BLaER1 (cell line): ENCODE data around the gene UHRF1.
A peak's percentile ranks its signal among the peaks of the same experiment; 100 is the strongest.

Experiments
- H3K27ac ChIP-seq: shearing (Covaris generic); formaldehyde crosslinking; 2 replicates; pipeline ENCODE4 v1.8.1; 2022
- H3K27me3 ChIP-seq: shearing (Covaris generic); formaldehyde crosslinking; 2 replicates; pipeline ENCODE4 v1.8.1; 2022
- H3K36me3 ChIP-seq: shearing (Covaris generic); formaldehyde crosslinking; 2 replicates; pipeline ENCODE4 v1.8.1; 2022
- H3K4me1 ChIP-seq: shearing (Covaris generic); formaldehyde crosslinking; 2 replicates; pipeline ENCODE4 v1.8.1; 2022
- H3K4me2 ChIP-seq: shearing (Covaris generic); formaldehyde crosslinking; 2 replicates; pipeline ENCODE4 v1.8.1; 2022
- H3K4me3 ChIP-seq: shearing (Covaris generic); formaldehyde crosslinking; 2 replicates; pipeline ENCODE4 v1.8.1; 2022
- H3K9ac ChIP-seq: shearing (Covaris generic); formaldehyde crosslinking; 2 replicates; pipeline ENCODE4 v1.8.1; 2022
- H3K9me3 ChIP-seq: shearing (Covaris generic); formaldehyde crosslinking; 2 replicates; pipeline ENCODE4 v1.8.1; 2022
- H4K20me1 ChIP-seq: shearing (Covaris generic); formaldehyde crosslinking; 2 replicates; pipeline ENCODE4 v1.8.1; 2022
- Cebpa-rat ChIP-seq: shearing (Covaris generic); IDR thresholded peaks from 2 replicates; pipeline ENCODE4 v1.8.1; 2022

UHRF1 gene

DNA sequence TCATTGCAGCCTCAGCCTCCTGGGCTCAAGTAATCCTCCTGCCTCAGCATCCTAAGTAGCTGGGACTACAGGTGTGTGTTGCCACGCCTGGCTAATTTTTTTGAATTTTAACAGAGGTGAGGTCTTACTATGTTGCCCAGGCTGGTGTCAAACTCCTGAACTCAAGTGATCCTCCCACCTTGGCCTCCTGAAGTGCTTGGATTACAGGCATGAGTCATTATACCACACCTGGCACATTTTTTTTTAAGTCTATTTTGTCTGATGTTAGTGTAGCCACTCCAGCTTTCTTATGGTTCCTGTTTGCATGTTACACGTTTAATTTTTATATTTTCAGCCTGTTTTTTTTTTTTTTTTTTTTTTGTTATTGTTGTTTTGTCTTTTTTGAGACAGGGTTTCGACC, 84.4 kb downstream of the UHRF1 start:
- Histone ChIP-seq H4K20me1 (peaks cover 100% of the 10 kb centered on the region), H3K4me2 (no peak overlapping the region), H3K9me3 (no peaks in the 10 kb centered on the region), H3K9ac (no peak overlapping the region), H3K36me3 (peaks cover 54% of the 10 kb centered on the region), H3K4me1 (peaks cover 55% of the 10 kb centered on the region), H3K27ac (no peak overlapping the region), H3K4me3 (no peak overlapping the region), H3K27me3 (no peaks in the 10 kb centered on the region)
- no peak for TF ChIP-seq Cebpa-rat

GRCh38 chr19:4996701-4997100, 87.4 kb downstream of the UHRF1 start:
- no peak overlapping the region for H3K27ac ChIP-seq
- H3K9ac ChIP-seq: no peak overlapping the region
- no peaks in the 10 kb centered on the region for H3K27me3 ChIP-seq
- no peaks in the 10 kb centered on the region for H3K9me3 ChIP-seq
- peaks cover 95% of the 10 kb centered on the region for H4K20me1 ChIP-seq
- H3K36me3 ChIP-seq: peaks cover 61% of the 10 kb centered on the region
- H3K4me3 ChIP-seq: no peak overlapping the region
- H3K4me1 ChIP-seq: peaks cover 35% of the 10 kb centered on the region
- TF ChIP-seq Cebpa-rat: no peak
- no peak overlapping the region for H3K4me2 ChIP-seq

- Histone ChIP-seq H3K27ac (no peak overlapping the region), H3K4me3 (no peak overlapping the region), H3K27me3 (no peaks in the 10 kb centered on the region), H3K9ac (no peak overlapping the region), H3K36me3 (peaks cover 61% of the 10 kb centered on the region), H3K4me1 (peaks cover 35% of the 10 kb centered on the region), H3K9me3 (no peaks in the 10 kb centered on the region), H4K20me1 (peaks cover 95% of the 10 kb centered on the region), H3K4me2 (0 out of 2 replicates have a peak overlapping the region, but pooled peaks have one; percentile 2)
- no peak for TF ChIP-seq Cebpa-rat
These were observed 88.0 kb downstream of the UHRF1 start for GRCh38 chr19:4997297-4997696.

GRCh38 chr19:5000120-5000611, 90.9 kb downstream of the UHRF1 start:
- H3K9ac ChIP-seq: no peak overlapping the region
- no peak for TF ChIP-seq Cebpa-rat
- H3K4me3 ChIP-seq: no peak overlapping the region
- H3K4me2 ChIP-seq: no peak overlapping the region
- H3K27me3 ChIP-seq: no peaks in the 10 kb centered on the region
- peaks cover 27% of the 10 kb centered on the region for H3K4me1 ChIP-seq
- H3K27ac ChIP-seq: no peak overlapping the region
- H3K9me3 ChIP-seq: no peaks in the 10 kb centered on the region
- peaks cover 70% of the 10 kb centered on the region for H3K36me3 ChIP-seq
- peaks cover 95% of the 10 kb centered on the region for H4K20me1 ChIP-seq

DNA sequence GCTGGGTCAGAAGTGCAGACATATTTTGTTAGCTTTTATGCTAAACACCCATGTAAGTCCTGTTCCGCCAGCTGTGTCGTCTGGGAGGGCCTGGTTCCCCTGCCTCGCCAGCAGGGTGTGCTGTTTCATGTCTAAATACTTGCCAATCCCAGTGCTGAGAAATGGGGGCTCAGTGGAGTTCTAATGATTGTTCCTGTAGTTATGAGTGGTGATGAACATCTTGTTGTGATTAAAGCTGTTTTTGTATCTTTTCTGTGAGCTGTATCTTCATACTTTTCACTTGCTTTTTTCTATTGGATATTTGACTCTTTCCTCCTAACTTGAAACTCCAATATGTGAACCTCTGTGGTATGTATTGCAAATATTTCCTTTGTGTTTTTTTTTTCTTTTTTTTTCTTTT, 92.3 kb downstream of the UHRF1 start:
- TF ChIP-seq Cebpa-rat: no peak
- Histone ChIP-seq H3K36me3 (peaks cover 70% of the 10 kb centered on the region), H3K4me1 (peaks cover 25% of the 10 kb centered on the region), H4K20me1 (peaks cover 95% of the 10 kb centered on the region), H3K4me2 (no peak overlapping the region), H3K27ac (no peak overlapping the region), H3K9me3 (peaks cover 3% of the 10 kb centered on the region; the same call in 1 of the 2 replicates), H3K4me3 (no peak overlapping the region), H3K27me3 (no peaks in the 10 kb centered on the region), H3K9ac (no peak overlapping the region)

DNA sequence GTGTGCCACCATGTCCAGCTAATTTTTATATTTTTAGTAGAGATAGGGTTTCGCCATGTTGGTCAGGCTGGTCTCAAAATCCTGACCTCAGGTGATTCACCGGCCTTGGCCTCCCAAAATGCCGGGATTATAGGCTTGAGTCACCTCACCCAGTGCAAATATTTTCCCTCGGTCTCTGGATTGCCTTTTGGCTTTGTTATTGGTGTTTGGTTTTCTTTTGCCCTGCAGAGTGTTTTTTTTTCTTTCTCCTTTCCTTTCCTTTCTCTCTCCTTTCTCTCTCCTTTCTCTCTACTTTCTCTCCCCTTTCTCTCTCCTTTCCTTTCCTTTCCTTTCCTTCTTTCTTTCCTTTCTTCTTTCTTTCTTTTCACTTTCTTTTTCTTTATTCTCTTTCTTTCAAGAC, 92.8 kb downstream of the UHRF1 start:
- peaks cover 70% of the 10 kb centered on the region for H3K36me3 ChIP-seq
- no peak overlapping the region for H3K27ac ChIP-seq
- peaks cover 22% of the 10 kb centered on the region for H3K4me1 ChIP-seq
- no peak overlapping the region for H3K4me3 ChIP-seq
- no peak for TF ChIP-seq Cebpa-rat
- H4K20me1 ChIP-seq: peaks cover 95% of the 10 kb centered on the region
- H3K4me2 ChIP-seq: no peak overlapping the region
- peaks cover 8% of the 10 kb centered on the region; the same call in 1 of the 2 replicates for H3K9me3 ChIP-seq
- no peaks in the 10 kb centered on the region for H3K27me3 ChIP-seq
- H3K9ac ChIP-seq: no peak overlapping the region

DNA sequence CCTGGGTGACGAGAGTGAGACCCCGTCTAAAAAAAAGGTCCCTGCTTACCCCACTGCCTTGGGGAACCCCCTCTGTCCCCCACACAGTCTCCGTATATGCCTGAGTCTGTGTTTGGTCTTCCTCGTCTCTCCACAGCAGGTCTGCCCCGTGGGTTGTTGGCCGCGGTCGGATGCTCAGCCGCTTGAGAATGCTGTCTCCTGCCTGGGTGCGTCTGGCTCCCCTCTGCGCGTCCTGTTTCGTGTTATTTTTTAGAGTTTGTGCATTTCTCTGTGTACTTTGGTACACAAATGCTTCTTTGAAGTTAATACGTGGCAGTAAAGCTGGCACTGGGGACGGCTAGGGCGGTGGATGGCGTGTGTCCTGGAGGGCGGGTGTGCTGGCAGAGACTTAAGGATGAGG, 94.5 kb downstream of the UHRF1 start:
- Histone ChIP-seq H4K20me1 (peaks cover 95% of the 10 kb centered on the region), H3K4me3 (no peak overlapping the region), H3K4me1 (peaks cover 14% of the 10 kb centered on the region), H3K27me3 (no peaks in the 10 kb centered on the region), H3K9ac (no peak overlapping the region), H3K9me3 (peaks cover 18% of the 10 kb centered on the region; the same call in 1 of the 2 replicates), H3K4me2 (no peak overlapping the region), H3K36me3 (peaks cover 67% of the 10 kb centered on the region), H3K27ac (no peak overlapping the region)
- TF ChIP-seq Cebpa-rat: no peak

GRCh38 chr19:5005096-5005495, 95.8 kb downstream of the UHRF1 start:
- Histone ChIP-seq H4K20me1 (peaks cover 100% of the 10 kb centered on the region), H3K4me2 (no peak overlapping the region), H3K4me1 (peaks cover 14% of the 10 kb centered on the region), H3K27ac (no peak overlapping the region), H3K9ac (no peak overlapping the region), H3K4me3 (no peak overlapping the region), H3K36me3 (peaks cover 69% of the 10 kb centered on the region), H3K9me3 (peaks cover 18% of the 10 kb centered on the region; the same call in 1 of the 2 replicates), H3K27me3 (no peaks in the 10 kb centered on the region)
- no peak for TF ChIP-seq Cebpa-rat

- Histone ChIP-seq H3K4me1 (peaks cover 14% of the 10 kb centered on the region), H3K4me2 (no peak overlapping the region), H3K27ac (no peak overlapping the region), H3K9ac (no peak overlapping the region), H3K27me3 (no peaks in the 10 kb centered on the region), H3K36me3 (peaks cover 75% of the 10 kb centered on the region), H4K20me1 (peaks cover 100% of the 10 kb centered on the region), H3K9me3 (peaks cover 18% of the 10 kb centered on the region; the same call in 1 of the 2 replicates), H3K4me3 (no peak overlapping the region)
- TF ChIP-seq Cebpa-rat: no peak
These were observed 96.9 kb downstream of the UHRF1 start for GRCh38 chr19:5006201-5006600.

DNA sequence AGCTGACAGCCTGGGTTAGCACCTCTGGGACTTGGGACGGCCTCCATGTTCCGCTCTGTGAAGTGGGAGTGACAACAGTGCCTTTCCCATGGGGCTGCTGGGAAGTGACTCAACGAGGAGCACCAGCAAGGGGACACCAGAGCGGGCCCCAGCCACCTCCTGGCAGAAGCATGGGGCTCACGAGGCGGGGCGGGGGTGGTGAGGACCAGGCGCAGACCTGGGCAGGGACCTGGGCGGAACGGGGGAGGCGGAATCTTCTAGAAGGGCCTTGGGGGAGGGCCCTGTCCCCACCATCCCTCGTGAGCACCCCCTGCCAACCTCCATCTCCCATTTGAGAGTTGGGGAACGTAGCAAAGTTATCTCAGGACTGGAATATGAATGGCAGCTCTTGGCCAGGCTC, 97.5 kb downstream of the UHRF1 start:
- peaks cover 18% of the 10 kb centered on the region; the same call in 1 of the 2 replicates for H3K9me3 ChIP-seq
- TF ChIP-seq Cebpa-rat: no peak
- no peak overlapping the region for H3K27ac ChIP-seq
- peaks cover 100% of the 10 kb centered on the region for H4K20me1 ChIP-seq
- no peak overlapping the region for H3K4me2 ChIP-seq
- H3K4me3 ChIP-seq: no peak overlapping the region
- H3K9ac ChIP-seq: no peak overlapping the region
- H3K27me3 ChIP-seq: no peaks in the 10 kb centered on the region
- peaks cover 21% of the 10 kb centered on the region for H3K4me1 ChIP-seq
- peaks cover 80% of the 10 kb centered on the region for H3K36me3 ChIP-seq
